ENCODE data around the gene FRMPD1. TPM values are rescaled to one million over a fixed set of nuclear protein-coding genes. Genes with fewer than 3 reads are reported as not detected.

FRMPD1 gene
- total and polyA plus RNA-seq, 2 of the 4 experiments (the other 2 are of a cell fraction): not detected

DNA sequence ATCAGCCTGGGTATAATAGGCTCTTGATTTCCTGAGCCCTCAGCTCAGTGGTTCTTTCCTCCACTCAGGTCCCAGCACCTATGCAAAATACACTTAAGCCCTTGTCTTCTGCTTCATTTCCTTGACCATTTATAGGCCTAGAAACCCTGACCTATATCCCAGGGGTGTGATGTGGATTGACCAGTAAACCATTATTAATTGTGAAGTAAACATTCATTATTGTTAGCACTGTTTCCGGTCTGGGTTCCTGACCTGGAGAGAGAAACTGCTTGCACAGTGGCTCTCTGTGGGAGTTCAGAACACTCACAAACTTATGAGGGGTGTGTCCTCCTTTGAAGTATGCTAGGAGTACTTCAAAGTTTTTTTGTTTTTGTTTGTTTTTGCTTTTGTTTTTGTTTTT, 38.8 kb upstream of the FRMPD1 start:
- no CpG with 5 or more reads among the region's 1 CpG for WGBS, 2 experiments (ENCODE audit: extremely low coverage in 2 of 2, insufficient read length in 1 of 2)
- dilution Hi-C loops (cut with HindIII; ENCODE audit: low sequenced_read_pairs, unreplicated experiment): no loop called here
- intact Hi-C loops (cut with micrococcal nuclease): no loop called here

More for the DNA sequence above, 38.8 kb upstream of the FRMPD1 start:
- H2AK5ac ChIP-seq (ENCODE audit: low read depth, low read length): no peak overlapping the region
- H3K36me3 ChIP-seq (ENCODE audit: control insufficient read depth, insufficient read depth, low read length): no peaks in the 10 kb centered on the region
- no TSS peak for BruUV-seq (replicated peaks)
- no peaks in the 10 kb centered on the region for H3K79me1 ChIP-seq (ENCODE audit: low read depth in 1 of 2, low read length in 2 of 2)
- H3K18ac ChIP-seq (ENCODE audit: low read depth, low read length): no peak overlapping the region
- H3K9me3 ChIP-seq (ENCODE audit: control insufficient read depth, insufficient read depth, low read length): no peaks in the 10 kb centered on the region
- ChIA-PET CTCF (no interaction called here), POLR2A (ENCODE audit: unreplicated experiment) (no interaction called here)
- H2BK5ac ChIP-seq (ENCODE audit: low read depth, low read length, poor library complexity, severe bottlenecking): no peak overlapping the region
- TF ChIP-seq CEBPB (IDR thresholded peaks at IDR 0.05; ENCODE audit: low read depth, low read length): no peak
- no peak for TF ChIP-seq MAZ (IDR thresholded peaks at IDR 0.05; ENCODE audit: borderline replicate concordance, low read depth, low read length)
- TF ChIP-seq, protein P1, sequence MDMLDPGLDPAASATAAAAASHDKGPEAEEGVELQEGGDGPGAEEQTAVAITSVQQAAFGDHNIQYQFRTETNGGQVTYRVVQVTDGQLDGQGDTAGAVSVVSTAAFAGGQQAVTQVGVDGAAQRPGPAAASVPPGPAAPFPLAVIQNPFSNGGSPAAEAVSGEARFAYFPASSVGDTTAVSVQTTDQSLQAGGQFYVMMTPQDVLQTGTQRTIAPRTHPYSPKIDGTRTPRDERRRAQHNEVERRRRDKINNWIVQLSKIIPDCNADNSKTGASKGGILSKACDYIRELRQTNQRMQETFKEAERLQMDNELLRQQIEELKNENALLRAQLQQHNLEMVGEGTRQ (IDR thresholded peaks at IDR 0.05; ENCODE audit: low read depth, low read length): no peak
- TF ChIP-seq MXI1 (IDR thresholded peaks at IDR 0.05; ENCODE audit: borderline replicate concordance, low read depth, low read length): no peak
- no peak for TF ChIP-seq RFX5 (IDR thresholded peaks at IDR 0.05; ENCODE audit: low read depth, low read length)
- no peak for TF ChIP-seq FOS (IDR thresholded peaks at IDR 0.05; ENCODE audit: low read depth, low read length)
- TF ChIP-seq POLR2A (IDR thresholded peaks at IDR 0.05; ENCODE audit: low read depth, low read length): no peak
- no peak for TF ChIP-seq RAD21 (IDR thresholded peaks at IDR 0.05; ENCODE audit: low read length)
- TF ChIP-seq NFE2L2 (IDR thresholded peaks at IDR 0.05; ENCODE audit: low read depth, low read length): no peak
- TF ChIP-seq BHLHE40 (IDR thresholded peaks at IDR 0.05; ENCODE audit: low read depth, low read length): no peak
- TF ChIP-seq, protein P2, sequence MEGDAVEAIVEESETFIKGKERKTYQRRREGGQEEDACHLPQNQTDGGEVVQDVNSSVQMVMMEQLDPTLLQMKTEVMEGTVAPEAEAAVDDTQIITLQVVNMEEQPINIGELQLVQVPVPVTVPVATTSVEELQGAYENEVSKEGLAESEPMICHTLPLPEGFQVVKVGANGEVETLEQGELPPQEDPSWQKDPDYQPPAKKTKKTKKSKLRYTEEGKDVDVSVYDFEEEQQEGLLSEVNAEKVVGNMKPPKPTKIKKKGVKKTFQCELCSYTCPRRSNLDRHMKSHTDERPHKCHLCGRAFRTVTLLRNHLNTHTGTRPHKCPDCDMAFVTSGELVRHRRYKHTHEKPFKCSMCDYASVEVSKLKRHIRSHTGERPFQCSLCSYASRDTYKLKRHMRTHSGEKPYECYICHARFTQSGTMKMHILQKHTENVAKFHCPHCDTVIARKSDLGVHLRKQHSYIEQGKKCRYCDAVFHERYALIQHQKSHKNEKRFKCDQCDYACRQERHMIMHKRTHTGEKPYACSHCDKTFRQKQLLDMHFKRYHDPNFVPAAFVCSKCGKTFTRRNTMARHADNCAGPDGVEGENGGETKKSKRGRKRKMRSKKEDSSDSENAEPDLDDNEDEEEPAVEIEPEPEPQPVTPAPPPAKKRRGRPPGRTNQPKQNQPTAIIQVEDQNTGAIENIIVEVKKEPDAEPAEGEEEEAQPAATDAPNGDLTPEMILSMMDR (conservative IDR thresholded peaks at IDR 0.05; ENCODE audit: low read depth, low read length): no peak
- DNase-seq (no peak), ATAC-seq (ENCODE audit: low read depth) (no peak)
- in situ Hi-C loops (cut with MboI; ENCODE audit: low sequenced_read_pairs): no loop called here
- H4K91ac ChIP-seq (ENCODE audit: insufficient read depth, low read depth, low read length): no peak overlapping the region
- no peak overlapping the region for H2BK20ac ChIP-seq (ENCODE audit: low read depth, low read length)
- H3K4ac ChIP-seq (ENCODE audit: low read depth, low read length): no peak overlapping the region
- H3K4me2 ChIP-seq (ENCODE audit: low read depth, low read length): no peak overlapping the region
- no peak overlapping the region for H4K5ac ChIP-seq (ENCODE audit: low read depth, low read length)
- no peak overlapping the region for H3K4me3 ChIP-seq (ENCODE audit: insufficient read depth, low read depth, low read length)
- no peak overlapping the region for H3K56ac ChIP-seq (ENCODE audit: extremely low read depth, insufficient read depth, low read length)
- peaks cover 12% of the 10 kb centered on the region for H3K27me3 ChIP-seq (ENCODE audit: control insufficient read depth, insufficient read depth, low read length)
- no peak overlapping the region for H2AK9ac ChIP-seq (replicated peaks; ENCODE audit: low read depth, low read length, poor library complexity)
- no peaks in the 10 kb centered on the region for H3K9me1 ChIP-seq (ENCODE audit: insufficient read depth, low read length)
- H2BK120ac ChIP-seq (ENCODE audit: low read depth, low read length): no peak overlapping the region
- no peak overlapping the region for H2BK15ac ChIP-seq (ENCODE audit: low read depth, low read length)
- H3K27ac ChIP-seq (ENCODE audit: insufficient read depth, low read length): no peak overlapping the region
- H3K14ac ChIP-seq (replicated peaks; ENCODE audit: low read depth, low read length): no peak overlapping the region
- no peaks in the 10 kb centered on the region for H3K4me1 ChIP-seq (ENCODE audit: control insufficient read depth, insufficient read depth, low read length)
- H4K20me1 ChIP-seq (ENCODE audit: insufficient read depth, low read length): no peaks in the 10 kb centered on the region
- no peak overlapping the region for H3K9ac ChIP-seq (ENCODE audit: low read depth, low read length)
- H4K8ac ChIP-seq (ENCODE audit: low read depth in 2 of 2, low read length in 2 of 2): no peak overlapping the region
- H2AFZ ChIP-seq (replicated peaks; ENCODE audit: low read length, poor library complexity): no peak overlapping the region
- no peak overlapping the region for H3K23ac ChIP-seq (ENCODE audit: low read depth, low read length)

All from IMR-90 (cell line).